ENCODE data around the gene DPRX.
"Not testable (repeated sequence)": the region's sequence is repeated elsewhere in the genome, so short reads cannot be mapped to it uniquely, and the experiment has no call there.

DPRX gene

DNA sequence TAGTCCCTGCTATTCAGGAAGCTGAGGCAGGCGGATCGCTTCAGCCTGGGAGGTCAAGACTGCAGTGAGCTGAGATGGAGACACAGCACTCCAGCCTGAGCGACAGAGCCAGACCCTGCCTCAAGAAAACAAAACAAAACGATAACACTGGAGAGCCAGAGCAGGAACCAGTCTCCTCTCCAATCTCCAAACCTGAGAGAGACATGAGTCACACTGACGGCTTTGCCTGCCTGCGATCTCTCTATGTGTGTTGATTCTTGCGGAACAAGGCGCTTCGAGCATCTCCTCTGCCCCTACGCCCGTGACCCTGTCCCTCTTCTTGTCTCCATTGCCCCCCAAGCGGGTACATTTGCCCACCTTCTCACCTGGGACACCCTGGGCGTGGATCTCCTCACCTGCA is 15.6 kb downstream of the DPRX start:
- no peak for FAIRE-seq

DNA sequence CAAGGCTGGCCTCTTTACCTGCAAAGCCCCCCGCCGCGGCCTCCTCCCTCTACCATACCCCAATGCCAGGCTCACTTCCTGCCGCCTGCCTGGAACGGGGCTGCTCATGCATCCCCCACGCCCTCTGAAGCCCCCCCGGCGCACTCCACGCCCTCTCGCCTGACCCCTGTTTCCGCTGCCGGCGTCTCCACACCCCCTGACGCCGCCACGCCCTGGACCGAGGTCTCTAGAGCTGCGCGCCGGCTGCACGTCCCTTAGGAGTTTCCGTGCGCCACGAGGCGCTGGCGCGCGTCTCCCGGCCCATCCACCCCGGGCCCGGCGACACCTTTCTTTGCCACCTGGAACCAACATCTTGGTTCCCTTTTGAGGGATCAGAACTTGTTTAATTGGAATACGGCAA is 16.0 kb downstream of the DPRX start:
- no peak for FAIRE-seq

DNA sequence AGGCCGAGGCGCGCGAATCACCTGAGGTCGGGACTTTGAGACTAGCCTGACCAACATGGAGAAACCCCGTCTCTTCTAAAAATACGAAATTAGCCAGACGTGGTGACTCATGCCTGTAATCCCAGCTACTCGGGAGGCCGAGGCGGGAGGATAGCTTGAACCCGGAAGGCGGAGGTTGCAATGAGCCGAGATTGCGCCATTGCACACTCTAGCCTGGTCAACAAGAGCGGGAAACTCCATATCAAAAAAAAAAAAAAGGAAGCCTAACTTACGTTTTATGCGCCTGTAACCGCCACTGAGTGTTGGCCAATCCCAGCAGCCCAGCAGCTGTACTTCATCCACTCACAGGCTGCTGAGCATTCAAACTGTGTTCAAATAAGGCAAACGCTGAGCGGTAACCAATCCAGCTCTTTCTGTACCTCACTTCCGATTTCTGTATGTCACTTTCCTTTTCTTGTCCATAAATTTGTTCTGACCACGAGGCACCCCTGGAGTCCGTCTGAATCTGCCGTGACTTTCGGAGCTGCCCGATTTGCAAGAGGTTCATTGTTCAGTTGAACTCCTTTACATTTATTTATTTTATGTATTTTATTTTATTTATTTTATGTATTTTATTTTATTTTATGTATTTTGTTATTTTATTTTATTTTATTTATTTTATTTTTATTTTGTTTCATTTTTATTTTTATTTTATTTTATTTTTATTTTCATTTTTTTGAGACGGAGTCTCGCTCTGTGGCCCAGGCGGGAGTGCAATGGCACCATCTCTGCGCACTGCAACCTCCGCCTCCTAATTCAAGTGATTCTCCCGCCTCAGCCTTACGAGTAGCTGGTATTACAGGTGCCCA is 18.2 kb downstream of the DPRX start:
- no peak for FAIRE-seq

DNA sequence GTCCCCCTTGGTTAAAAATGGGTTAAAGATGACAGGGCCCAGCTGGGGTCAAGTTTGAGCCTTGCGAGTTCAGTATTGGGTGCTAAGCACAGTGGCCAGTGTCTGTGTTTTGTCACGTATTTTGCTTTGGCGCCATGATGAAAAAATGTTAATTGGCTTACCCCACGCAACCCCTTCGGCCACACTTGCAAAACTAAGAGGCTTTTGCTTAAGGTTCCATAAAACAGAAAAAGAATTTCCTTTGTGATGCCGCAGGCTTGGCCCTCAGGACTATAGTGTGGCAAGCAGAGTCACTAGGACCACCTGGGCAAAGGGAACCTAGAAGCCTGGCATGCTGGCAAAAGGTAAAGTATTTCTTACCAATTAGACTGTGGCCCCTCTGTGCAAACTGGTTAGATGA is 20.7 kb downstream of the DPRX start:
- no peak for FAIRE-seq

DNA sequence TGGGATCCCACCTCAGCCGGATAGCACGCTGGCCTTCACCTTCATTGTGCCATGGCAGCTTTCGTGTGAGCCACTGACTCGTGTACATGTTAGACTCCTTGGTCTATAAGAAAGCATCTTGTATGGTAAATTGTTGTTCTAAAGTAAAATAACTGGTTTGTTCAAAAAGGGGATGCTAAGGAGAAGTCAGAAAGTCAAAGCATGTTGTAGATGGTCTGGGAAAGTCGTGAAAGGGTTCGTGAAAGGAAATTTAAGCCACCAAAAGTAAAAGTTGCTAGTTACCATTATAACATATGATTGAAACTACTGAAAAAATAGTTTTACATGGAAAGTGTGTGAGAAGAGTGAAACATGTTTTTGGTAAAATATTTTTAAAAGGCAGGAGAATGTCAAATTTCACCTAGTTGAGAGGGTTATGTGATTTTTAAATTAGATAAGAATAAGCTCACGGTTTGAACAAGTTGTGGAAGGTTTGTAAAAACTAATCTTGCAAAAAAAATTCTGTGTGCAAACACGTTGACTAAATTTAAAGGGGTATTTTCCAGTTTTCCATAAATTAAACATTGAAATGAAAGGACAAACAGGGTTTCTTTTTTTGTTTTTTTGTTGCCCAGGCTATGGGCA is 23.4 kb downstream of the DPRX start:
- no peak for FAIRE-seq

DNA sequence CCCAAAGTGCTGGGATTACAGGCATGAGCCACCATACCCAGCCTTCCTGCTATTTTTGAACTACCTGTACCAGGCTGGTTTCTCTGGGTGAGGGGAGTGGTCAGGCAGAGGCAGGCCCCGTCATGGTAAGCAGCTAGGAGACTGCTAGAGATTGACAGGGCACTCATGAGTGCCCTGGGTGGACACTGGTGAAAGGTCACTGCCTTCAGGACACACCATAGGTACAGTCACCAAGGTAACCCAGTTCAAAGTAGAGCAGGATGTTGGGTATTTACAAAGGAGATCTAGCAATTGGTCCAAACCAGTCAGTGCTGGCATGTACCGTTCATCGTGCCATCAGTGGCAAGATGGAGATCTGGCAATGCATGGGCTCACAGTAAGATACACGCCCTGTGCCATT is 25.5 kb downstream of the DPRX start:
- no peak for FAIRE-seq

DNA sequence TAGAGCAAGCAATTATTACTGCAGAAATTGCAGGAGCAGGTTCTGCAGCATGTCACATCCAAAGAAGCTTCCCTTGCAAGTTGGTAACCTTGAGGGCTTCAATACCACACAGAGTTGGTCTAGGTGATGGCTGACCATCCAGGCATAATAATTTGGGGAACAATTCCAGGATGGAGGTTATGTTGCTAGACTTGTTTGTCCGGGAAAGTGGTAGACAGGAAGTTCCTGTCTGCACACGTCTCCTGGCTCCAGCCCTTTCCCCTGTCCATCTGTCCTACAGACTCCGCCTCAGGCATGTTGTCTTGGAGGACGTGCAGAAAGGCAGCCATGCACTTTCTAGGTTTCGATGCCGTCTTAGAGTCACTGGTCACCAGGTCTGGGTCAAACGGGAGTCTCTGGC is 26.0 kb downstream of the DPRX start:
- no peak for FAIRE-seq

DNA sequence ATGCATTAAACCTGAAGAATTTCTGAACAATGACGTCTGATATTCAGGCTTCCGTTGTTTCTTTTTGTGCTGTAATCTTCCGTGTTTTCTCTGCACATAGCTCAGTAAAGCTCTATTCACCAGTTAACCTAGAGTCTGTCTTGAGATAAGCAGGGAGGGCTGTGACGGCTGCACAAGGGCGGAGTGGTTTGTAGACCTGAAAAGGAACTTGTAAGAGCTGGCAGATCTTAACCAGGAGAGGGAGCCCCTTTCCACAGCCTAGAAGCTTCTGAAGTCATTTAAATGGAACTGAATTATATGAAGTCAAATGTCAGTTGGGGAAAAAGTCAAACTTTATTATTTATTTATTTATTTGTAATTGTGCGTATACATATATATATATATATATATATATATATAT is 27.5 kb downstream of the DPRX start:
- peak; percentile 77 for FAIRE-seq

DNA sequence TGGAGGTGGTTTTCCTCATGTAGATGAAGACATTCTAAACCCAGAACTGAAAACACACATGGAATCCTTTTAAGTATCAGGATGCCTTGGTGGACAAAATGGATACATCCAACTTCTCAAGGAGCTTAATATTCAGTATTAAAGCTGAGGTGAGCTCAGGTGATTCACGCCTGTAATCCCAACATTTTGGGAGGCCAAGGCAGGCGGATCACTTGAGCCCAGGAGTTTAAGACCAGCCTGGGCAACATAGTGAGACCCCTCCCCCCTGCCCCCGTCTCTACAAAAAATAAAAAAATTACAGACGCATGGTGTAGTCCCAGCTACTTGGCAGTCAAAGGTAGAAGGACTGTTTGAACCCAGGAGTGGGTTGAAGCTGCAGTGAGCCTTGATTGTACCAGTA is 28.8 kb downstream of the DPRX start:
- no peak for FAIRE-seq

DNA sequence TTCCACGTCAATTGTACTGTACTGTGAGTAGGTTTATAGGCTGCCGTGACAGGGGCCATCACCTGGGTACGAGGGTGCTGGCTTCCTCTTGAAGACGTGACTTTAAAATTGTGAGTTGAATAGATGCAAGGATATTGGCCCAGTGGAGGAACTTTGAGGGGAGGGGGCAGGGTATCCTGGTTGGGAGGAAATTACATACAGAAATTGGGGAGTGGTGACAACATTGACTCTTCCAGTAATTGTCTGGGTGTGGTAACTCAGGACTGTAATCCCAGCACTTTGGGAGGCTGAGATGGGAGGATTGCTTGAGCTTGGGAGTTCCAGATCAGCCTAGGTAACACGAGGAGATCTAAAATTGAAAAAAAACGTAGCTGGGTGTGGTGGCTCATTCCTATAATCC is 30.4 kb downstream of the DPRX start:
- no peak for FAIRE-seq

DNA sequence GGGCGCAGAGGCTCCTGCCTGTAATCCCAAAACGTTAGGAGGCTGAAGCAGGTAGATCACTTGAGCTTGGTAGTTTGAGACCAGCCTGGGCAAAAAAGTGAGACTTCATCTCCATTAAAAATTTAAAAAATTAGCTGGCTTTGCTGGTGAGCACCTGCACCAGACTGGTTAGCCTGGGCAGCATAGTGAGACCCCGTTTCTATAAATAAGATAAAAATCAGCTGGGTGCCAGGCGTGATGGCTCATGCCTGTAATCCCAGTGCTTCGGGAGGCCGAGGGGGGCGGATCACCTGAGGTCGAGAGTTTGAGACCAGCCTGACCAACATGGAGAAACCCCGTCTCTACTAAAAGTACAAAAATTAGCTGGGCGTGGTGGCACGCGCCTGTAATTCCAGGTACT is 32.4 kb downstream of the DPRX start:
- FAIRE-seq, result no peak

DNA sequence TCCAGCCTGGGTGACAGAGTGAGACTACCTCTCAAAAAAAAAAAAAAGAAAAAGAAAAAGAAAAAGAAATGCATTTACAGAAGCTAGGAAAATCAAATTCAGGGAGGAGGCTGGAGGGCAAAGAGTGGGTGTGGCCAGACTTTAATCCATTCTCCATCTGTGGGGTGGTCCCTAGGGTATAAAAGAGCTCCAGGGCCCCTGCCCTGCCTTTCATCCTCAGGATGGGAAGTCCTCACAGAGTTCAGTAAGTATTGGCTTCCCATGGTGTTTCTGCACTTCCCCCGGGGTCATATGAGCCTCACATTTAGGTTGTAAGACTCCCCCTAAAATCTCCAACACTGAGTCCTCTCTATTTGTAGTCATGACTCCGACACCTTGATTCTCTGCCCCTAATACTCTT is 33.0 kb downstream of the DPRX start:
- no peak for FAIRE-seq

DNA sequence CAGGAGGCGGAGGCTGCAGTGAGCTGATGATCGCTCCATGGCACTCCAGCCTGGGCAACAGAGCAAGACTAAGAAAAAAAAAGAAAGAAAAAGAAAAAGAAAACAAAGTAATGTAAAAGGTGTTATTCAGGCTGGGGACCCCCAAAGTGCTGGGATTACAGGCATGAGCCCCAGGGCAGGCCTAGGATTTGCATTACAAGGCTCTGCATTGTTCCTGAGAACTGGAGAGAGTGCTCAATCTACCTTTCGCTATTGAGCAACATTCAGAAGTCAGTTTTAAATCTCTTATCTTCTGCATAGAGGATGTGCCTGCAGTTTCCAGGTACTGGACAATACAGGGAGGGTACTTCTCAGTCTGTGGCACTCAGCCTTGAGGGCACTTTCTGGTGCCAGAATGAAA is 34.5 kb downstream of the DPRX start:
- not testable (repeated sequence) for FAIRE-seq

DNA sequence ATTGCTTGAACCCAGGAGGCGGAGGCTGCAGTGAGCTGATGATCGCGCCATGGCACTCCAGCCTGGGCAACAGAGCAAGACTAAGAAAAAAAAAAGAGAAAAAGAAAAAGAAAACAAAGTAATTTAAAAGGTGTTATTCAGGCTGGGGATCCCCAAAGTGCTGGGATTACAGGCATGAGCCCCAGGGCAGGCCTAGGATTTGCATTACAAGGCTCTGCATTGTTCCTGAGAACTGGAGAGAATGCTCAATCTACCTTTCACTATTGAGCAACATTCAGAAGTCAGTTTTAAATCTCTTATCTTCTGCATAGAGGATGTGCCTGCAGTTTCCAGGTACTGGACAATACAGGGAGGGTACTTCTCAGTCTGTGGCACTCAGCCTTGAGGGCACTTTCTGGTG is 37.0 kb downstream of the DPRX start:
- not testable (repeated sequence) for FAIRE-seq

DNA sequence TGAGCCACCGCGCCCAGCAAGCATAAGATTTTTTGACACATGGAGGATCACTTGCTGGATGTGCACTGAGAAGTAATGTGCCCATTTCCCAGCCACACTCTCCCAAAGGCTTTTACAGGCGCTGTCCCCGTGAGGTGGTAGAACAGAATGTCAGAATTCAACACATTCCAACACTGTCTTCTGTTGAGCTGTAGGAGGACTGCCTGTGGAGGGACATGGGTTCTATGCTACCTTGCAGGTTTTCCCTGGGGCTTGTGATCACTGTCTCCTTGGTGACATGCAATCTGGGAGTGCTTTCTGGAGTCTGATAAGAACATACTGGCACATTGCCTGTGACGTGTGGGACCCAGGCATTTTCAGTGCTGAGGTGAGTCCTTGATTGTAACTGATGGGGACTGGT is 38.5 kb downstream of the DPRX start:
- no peak for FAIRE-seq

DNA sequence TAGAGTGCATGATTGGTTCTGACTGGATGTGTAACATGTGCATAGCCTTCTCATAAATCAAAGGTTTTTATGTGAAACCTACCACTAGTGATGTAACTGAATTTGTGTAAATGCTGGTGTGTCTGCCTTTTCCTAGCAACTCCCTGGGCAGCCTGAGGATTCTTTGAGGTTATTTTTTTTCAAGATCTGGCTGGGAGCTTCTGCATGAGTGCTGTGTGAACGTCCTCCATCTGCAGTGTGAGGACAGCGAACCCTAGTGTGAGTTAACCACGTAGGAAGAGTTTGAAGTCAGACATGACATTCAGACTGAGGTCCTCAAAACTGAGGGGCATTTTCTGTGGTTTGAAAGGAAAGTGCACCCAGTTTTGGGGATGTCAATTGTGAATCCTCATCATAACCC is 39.9 kb downstream of the DPRX start:
- FAIRE-seq, result no peak
